BJ (cell line): ENCODE measurements around the gene OR10G8. TPM values are rescaled to one million over a fixed set of nuclear protein-coding genes. Genes with fewer than 3 reads are reported as not detected.

Source experiments
- CTCF ChIA-PET: fragments of 350-600 bp; formaldehyde crosslinking; extraction: SDS; loops from one replicate; lab custom pipeline; 2021; ENCODE audit warnings: antibody characterized with exemption, inconsistent platforms; lab: Yijun Ruan, JAX
- POLR2A ChIA-PET: fragments of 300-600 bp; sonication (Branson Sonifier 250); formaldehyde crosslinking; extraction: SDS; loops from one replicate; lab custom pipeline; 2021; ENCODE audit warnings: antibody characterized with exemption; lab: Charles Lee
- DNase-seq: peaks from one replicate; pipeline ENCODE4 v3.0.0-alpha.2; 2011; ENCODE audit warnings: low read depth
- H3K27me3 ChIP-seq: 2 replicates; pipeline ENCODE4 v1.6.0; 2011; ENCODE audit warnings: low read length; ENCODE audit not compliant: control insufficient read depth, insufficient read depth
- H3K36me3 ChIP-seq: 2 replicates; pipeline ENCODE4 v1.5.1; 2011; ENCODE audit warnings: low read length; ENCODE audit not compliant: control insufficient read depth, insufficient read depth
- H3K4me3 ChIP-seq: 2 replicates; pipeline ENCODE4 v1.5.1; 2011; ENCODE audit warnings: low read depth, mild to moderate bottlenecking, control low read depth, low read length
- polyA plus RNA-seq: library from polyadenylated mRNA; depleted of rRNA; stranded (reverse); fragments of >200 nt; gene quantifications from 2 replicates; pipeline ENCODE4 v1.2.3, GENCODE V29; 2011
- TF ChIP-seq, protein P1 (sequence below): IDR thresholded peaks from 2 replicates; pipeline ENCODE4 v1.5.1; 2011; ENCODE audit warnings: low read depth, mild to moderate bottlenecking, control low read depth, inconsistent platforms, low read length, moderate library complexity; ENCODE audit not compliant: insufficient read depth

Gene OR10G8
- polyA plus RNA-seq, 1 experiment: not detected

DNA sequence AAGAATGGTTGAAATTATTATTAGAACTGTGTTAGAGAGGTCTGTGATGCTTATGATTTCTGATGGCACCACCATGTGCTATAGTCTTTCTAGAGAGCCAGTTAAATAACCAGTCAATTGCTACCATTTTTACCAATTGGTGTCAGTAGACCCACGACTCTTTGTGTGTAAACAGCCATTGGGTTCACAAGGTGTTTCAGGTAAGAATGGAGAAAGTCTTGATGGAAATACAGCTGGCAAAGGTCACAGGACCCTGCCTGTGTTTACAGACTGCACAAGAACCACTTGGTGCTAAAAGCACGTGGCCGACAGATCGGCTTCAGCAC lies 45.0 kb downstream of the OR10G8 start:
- POLR2A ChIA-PET: no interaction called here
- TF ChIP-seq, protein P1, sequence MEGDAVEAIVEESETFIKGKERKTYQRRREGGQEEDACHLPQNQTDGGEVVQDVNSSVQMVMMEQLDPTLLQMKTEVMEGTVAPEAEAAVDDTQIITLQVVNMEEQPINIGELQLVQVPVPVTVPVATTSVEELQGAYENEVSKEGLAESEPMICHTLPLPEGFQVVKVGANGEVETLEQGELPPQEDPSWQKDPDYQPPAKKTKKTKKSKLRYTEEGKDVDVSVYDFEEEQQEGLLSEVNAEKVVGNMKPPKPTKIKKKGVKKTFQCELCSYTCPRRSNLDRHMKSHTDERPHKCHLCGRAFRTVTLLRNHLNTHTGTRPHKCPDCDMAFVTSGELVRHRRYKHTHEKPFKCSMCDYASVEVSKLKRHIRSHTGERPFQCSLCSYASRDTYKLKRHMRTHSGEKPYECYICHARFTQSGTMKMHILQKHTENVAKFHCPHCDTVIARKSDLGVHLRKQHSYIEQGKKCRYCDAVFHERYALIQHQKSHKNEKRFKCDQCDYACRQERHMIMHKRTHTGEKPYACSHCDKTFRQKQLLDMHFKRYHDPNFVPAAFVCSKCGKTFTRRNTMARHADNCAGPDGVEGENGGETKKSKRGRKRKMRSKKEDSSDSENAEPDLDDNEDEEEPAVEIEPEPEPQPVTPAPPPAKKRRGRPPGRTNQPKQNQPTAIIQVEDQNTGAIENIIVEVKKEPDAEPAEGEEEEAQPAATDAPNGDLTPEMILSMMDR: no peak
- H3K27me3 ChIP-seq: peaks cover 6% of the 10 kb centered on the region
- no peak overlapping the region for H3K4me3 ChIP-seq
- no peaks in the 10 kb centered on the region for H3K36me3 ChIP-seq
- CTCF ChIA-PET: interaction anchor here (0.6 to 5.0 kb wide), 18 partner anchors 8 to 514 kb away, joined by 3 to 80 read pairs (median 6); partner anchors contain the start of gene VWA5A
- DNase-seq: no peak

DNA sequence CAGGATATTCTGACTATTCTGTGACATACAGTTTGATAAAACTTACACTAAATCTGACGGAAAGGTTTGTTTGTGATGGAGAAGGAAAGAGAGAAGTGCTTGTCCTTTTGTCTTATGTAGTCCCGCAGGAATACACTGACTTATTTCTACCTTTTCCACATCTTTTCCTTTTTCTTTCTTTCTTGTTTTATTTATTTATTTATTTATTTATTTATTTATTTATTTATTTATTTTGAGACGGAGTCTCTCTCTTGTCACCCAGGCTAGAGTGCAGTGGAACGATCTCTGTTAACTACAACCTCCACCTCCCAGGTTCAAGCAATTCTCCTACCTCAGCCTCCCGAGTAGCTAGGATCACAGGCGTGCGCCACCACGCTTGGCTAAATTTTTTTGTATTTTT lies 45.5 kb downstream of the OR10G8 start:
- no peak for DNase-seq
- TF ChIP-seq, protein P1: no peak
- ChIA-PET POLR2A (no interaction called here), CTCF (interaction anchor here (1.0 to 5.0 kb wide), 13 partner anchors 8 to 513 kb away, joined by 3 to 80 read pairs (median 6); partner anchors contain the start of gene VWA5A)
- Histone ChIP-seq H3K36me3 (no peaks in the 10 kb centered on the region), H3K27me3 (peaks cover 6% of the 10 kb centered on the region), H3K4me3 (no peak overlapping the region)

GRCh38 chr11:124074554-124074953 lies 48.0 kb downstream of the OR10G8 start:
- peaks cover 6% of the 10 kb centered on the region for H3K27me3 ChIP-seq
- CTCF ChIA-PET: interaction anchor here (1.3 to 3.4 kb wide), 3 partner anchors 66 to 120 kb away, joined by 3 to 25 read pairs (median 3); no protein-coding TSS in a partner anchor
- TF ChIP-seq, protein P1: no peak
- POLR2A ChIA-PET: no interaction called here
- H3K36me3 ChIP-seq: no peaks in the 10 kb centered on the region
- no peak for DNase-seq
- H3K4me3 ChIP-seq: no peak overlapping the region

DNA sequence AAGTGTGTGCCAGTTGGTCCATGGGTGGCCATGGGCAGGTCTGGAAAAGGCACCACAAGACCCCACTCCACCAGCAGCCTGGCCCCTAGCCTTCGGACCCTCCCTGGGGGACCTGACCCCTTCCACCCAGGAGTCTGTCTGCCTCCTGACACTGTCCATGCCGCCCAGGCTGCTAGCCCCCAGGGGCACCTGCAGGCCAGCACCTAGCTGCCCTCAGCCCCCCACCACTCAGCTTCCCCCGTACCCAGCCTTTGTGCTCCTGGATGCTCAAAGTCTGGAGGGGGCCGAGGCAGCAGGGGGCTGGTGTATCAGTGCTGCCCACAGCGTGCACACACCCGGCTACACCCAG lies 48.9 kb downstream of the OR10G8 start:
- DNase-seq: no peak
- Histone ChIP-seq H3K36me3 (no peaks in the 10 kb centered on the region), H3K27me3 (peaks cover 6% of the 10 kb centered on the region), H3K4me3 (no peak overlapping the region)
- ChIA-PET POLR2A (no interaction called here), CTCF (interaction anchor here (1.3 to 3.4 kb wide), 2 partner anchors 65 to 119 kb away, joined by 3 to 25 read pairs; no protein-coding TSS in a partner anchor)
- TF ChIP-seq, protein P1: no peak

- peak overlapping the region; percentile 36 for H3K4me3 ChIP-seq
- DNase-seq: no peak
- TF ChIP-seq, protein P1: no peak
- CTCF ChIA-PET: interaction anchor here (3.4 kb wide), 1 partner anchor 118 kb away, joined by 25 read pairs; no protein-coding TSS in a partner anchor
- H3K36me3 ChIP-seq: no peaks in the 10 kb centered on the region
- peaks cover 6% of the 10 kb centered on the region for H3K27me3 ChIP-seq
- POLR2A ChIA-PET: no interaction called here
These were observed 49.4 kb downstream of the OR10G8 start for GRCh38 chr11:124075841-124076651.
